ENCODE data around the gene IGSF22.

The IGSF22 gene

DNA sequence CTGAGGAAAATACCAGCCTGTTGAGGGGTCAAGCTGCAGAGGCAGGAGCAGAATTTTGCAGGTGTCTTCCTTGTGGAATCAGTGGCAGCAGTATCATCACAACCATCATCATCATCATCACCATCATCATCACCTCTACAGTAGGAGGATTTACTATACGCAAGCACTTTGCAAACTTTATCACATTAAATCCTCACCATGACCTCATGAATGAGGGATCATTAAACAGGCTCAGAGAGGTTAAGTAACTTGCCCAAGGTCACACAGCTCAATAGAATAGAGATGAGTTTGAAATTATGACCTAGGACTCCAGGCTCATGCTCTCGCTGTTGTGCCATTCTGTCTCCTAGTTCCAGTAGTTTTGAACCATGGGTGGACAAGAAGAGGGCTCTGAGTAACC is 40.0 kb upstream of the IGSF22 start:
- Histone ChIP-seq H3F3A (ENCODE audit: insufficient read depth, low read length) (peaks cover 15% of the 10 kb centered on the region), H3K27ac (ENCODE audit: low read length) (no peak overlapping the region), H4K20me1 (ENCODE audit: insufficient read depth, low read length) (no peaks in the 10 kb centered on the region), H3K9me2 (replicated peaks; ENCODE audit: insufficient read depth, low read length) (no peaks in the 10 kb centered on the region), H3K79me2 (ENCODE audit: low read length) (no peaks in the 10 kb centered on the region), H3K9ac (ENCODE audit: low read length) (no peak overlapping the region), H3K27me3 (replicated peaks; ENCODE audit: insufficient read depth, low read length) (no peaks in the 10 kb centered on the region), H3K4me1 (ENCODE audit: low read length) (peaks cover 34% of the 10 kb centered on the region), H3K36me3 (replicated peaks; ENCODE audit: insufficient read depth, low read length) (no peaks in the 10 kb centered on the region), H3K4me2 (ENCODE audit: low read depth, low read length) (no peak overlapping the region), H3K4me3 (ENCODE audit: low read length) (no peak overlapping the region), H3K9me3 (replicated peaks; ENCODE audit: insufficient read depth, low read length) (no peaks in the 10 kb centered on the region), H2AFZ (ENCODE audit: low read length) (no peak overlapping the region)
- TF ChIP-seq, protein P1, sequence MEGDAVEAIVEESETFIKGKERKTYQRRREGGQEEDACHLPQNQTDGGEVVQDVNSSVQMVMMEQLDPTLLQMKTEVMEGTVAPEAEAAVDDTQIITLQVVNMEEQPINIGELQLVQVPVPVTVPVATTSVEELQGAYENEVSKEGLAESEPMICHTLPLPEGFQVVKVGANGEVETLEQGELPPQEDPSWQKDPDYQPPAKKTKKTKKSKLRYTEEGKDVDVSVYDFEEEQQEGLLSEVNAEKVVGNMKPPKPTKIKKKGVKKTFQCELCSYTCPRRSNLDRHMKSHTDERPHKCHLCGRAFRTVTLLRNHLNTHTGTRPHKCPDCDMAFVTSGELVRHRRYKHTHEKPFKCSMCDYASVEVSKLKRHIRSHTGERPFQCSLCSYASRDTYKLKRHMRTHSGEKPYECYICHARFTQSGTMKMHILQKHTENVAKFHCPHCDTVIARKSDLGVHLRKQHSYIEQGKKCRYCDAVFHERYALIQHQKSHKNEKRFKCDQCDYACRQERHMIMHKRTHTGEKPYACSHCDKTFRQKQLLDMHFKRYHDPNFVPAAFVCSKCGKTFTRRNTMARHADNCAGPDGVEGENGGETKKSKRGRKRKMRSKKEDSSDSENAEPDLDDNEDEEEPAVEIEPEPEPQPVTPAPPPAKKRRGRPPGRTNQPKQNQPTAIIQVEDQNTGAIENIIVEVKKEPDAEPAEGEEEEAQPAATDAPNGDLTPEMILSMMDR (IDR thresholded peaks at IDR 0.05; ENCODE audit: low read length) = no peak
- no peak for TF ChIP-seq EZH2phosphoT487 (IDR thresholded peaks at IDR 0.05; ENCODE audit: low read length)
- no peak for TF ChIP-seq EZH2 (optimal IDR thresholded peaks at IDR 0.05; ENCODE audit: low read depth, low read length)
- no peak for DNase-seq

DNA sequence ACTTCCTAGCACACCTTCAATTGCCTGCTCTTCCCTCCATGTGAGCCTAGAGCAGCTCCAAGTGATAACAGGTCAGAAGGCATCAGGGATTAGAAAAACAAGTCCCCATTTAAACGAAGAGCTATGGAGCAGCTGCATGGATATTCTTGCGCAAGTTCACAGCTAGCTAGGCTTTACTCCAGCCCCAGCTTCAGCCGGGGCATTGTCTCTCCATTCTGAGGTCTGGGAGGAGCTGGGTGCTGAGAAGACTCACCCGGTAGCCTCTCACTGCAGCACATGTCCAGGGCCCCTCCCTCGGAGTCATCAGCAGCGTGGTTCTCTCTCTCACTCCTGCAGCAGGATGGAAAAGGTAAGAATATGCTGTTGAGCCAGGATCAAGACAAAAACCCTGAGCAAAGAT is 39.6 kb upstream of the IGSF22 start:
- Histone ChIP-seq H3K4me1 (ENCODE audit: low read length) (peaks cover 30% of the 10 kb centered on the region), H3K36me3 (replicated peaks; ENCODE audit: insufficient read depth, low read length) (no peaks in the 10 kb centered on the region), H3F3A (ENCODE audit: insufficient read depth, low read length) (peaks cover 15% of the 10 kb centered on the region), H3K9me3 (replicated peaks; ENCODE audit: insufficient read depth, low read length) (no peaks in the 10 kb centered on the region), H3K27ac (ENCODE audit: low read length) (no peak overlapping the region), H4K20me1 (ENCODE audit: insufficient read depth, low read length) (no peaks in the 10 kb centered on the region), H2AFZ (ENCODE audit: low read length) (no peak overlapping the region), H3K4me3 (ENCODE audit: low read length) (no peak overlapping the region), H3K9me2 (replicated peaks; ENCODE audit: insufficient read depth, low read length) (no peaks in the 10 kb centered on the region), H3K79me2 (ENCODE audit: low read length) (no peaks in the 10 kb centered on the region), H3K4me2 (ENCODE audit: low read depth, low read length) (no peak overlapping the region), H3K27me3 (replicated peaks; ENCODE audit: insufficient read depth, low read length) (no peaks in the 10 kb centered on the region), H3K9ac (ENCODE audit: low read length) (no peak overlapping the region)
- no peak for DNase-seq
- TF ChIP-seq EZH2phosphoT487 (IDR thresholded peaks at IDR 0.05; ENCODE audit: low read length) (no peak), EZH2 (optimal IDR thresholded peaks at IDR 0.05; ENCODE audit: low read depth, low read length) (no peak)
- TF ChIP-seq, protein P1 (IDR thresholded peaks at IDR 0.05; ENCODE audit: low read length) = no peak

GRCh38 chr11:18761741-18762140 is 35.8 kb upstream of the IGSF22 start:
- H3K27ac ChIP-seq (ENCODE audit: low read length) = no peak overlapping the region
- no peaks in the 10 kb centered on the region for H3F3A ChIP-seq (ENCODE audit: insufficient read depth, low read length)
- no peaks in the 10 kb centered on the region for H3K36me3 ChIP-seq (replicated peaks; ENCODE audit: insufficient read depth, low read length)
- H3K4me2 ChIP-seq (ENCODE audit: low read depth, low read length) = no peak overlapping the region
- H3K9me3 ChIP-seq (replicated peaks; ENCODE audit: insufficient read depth, low read length) = no peaks in the 10 kb centered on the region
- no peak for DNase-seq
- no peaks in the 10 kb centered on the region for H3K79me2 ChIP-seq (ENCODE audit: low read length)
- TF ChIP-seq, protein P1 (IDR thresholded peaks at IDR 0.05; ENCODE audit: low read length) = no peak
- H3K9me2 ChIP-seq (replicated peaks; ENCODE audit: insufficient read depth, low read length) = no peaks in the 10 kb centered on the region
- H3K27me3 ChIP-seq (replicated peaks; ENCODE audit: insufficient read depth, low read length) = no peaks in the 10 kb centered on the region
- H3K4me1 ChIP-seq (ENCODE audit: low read length) = no peaks in the 10 kb centered on the region
- H3K9ac ChIP-seq (ENCODE audit: low read length) = no peak overlapping the region
- H3K4me3 ChIP-seq (ENCODE audit: low read length) = no peak overlapping the region
- H4K20me1 ChIP-seq (ENCODE audit: insufficient read depth, low read length) = no peaks in the 10 kb centered on the region
- no peak overlapping the region for H2AFZ ChIP-seq (ENCODE audit: low read length)
